Neutrophil (primary cell): Measurements from ENCODE around the gene CD81.

Experiments
- H3K27ac ChIP-seq: fragments of 200-600 bp; sonication (generic); 2 replicates; pipeline ENCODE4 v1.5.1; 2016; ENCODE audit warnings: mild to moderate bottlenecking, moderate library complexity
- H3K27me3 ChIP-seq: fragments of 200-600 bp; sonication (generic); 2 replicates; pipeline ENCODE4 v1.6.0; 2016; ENCODE audit warnings: mild to moderate bottlenecking
- H3K36me3 ChIP-seq: fragments of 200-600 bp; sonication (generic); 2 replicates; pipeline ENCODE4 v1.5.1; 2017
- H3K4me1 ChIP-seq, 2 experiments: fragments of 200-600 bp in 1 of 2; sonication (generic) in 1 of 2; 1 replicate in 1 of 2; 2 replicates in 1 of 2; pipeline versions ENCODE4 v1.5.1 to v1.6.1; 2013 to 2016; ENCODE audit warnings: low read depth in 1 of 2, low read length in 1 of 2, mild to moderate bottlenecking in 1 of 2, moderate library complexity in 1 of 2; ENCODE audit not compliant: control insufficient read depth in 1 of 2, insufficient read depth in 1 of 2
- H3K4me3 ChIP-seq, 2 experiments: fragments of 200-600 bp in 1 of 2; sonication (generic) in 1 of 2; 1 replicate in 1 of 2; 2 replicates in 1 of 2; pipeline ENCODE4 v1.5.1; 2013 to 2016; ENCODE audit warnings: low read depth in 1 of 2, low read length in 1 of 2, mild to moderate bottlenecking in 1 of 2, moderate library complexity in 1 of 2
- H3K9me3 ChIP-seq: fragments of 200-600 bp; sonication (generic); 2 replicates; pipeline ENCODE4 v1.5.1; 2016
- TF ChIP-seq, protein P1 (sequence below): fragments of 200-600 bp; sonication (generic); IDR thresholded peaks from 2 replicates; pipeline ENCODE4 v1.5.1; 2016; ENCODE audit warnings: antibody characterized with exemption

Gene CD81

DNA sequence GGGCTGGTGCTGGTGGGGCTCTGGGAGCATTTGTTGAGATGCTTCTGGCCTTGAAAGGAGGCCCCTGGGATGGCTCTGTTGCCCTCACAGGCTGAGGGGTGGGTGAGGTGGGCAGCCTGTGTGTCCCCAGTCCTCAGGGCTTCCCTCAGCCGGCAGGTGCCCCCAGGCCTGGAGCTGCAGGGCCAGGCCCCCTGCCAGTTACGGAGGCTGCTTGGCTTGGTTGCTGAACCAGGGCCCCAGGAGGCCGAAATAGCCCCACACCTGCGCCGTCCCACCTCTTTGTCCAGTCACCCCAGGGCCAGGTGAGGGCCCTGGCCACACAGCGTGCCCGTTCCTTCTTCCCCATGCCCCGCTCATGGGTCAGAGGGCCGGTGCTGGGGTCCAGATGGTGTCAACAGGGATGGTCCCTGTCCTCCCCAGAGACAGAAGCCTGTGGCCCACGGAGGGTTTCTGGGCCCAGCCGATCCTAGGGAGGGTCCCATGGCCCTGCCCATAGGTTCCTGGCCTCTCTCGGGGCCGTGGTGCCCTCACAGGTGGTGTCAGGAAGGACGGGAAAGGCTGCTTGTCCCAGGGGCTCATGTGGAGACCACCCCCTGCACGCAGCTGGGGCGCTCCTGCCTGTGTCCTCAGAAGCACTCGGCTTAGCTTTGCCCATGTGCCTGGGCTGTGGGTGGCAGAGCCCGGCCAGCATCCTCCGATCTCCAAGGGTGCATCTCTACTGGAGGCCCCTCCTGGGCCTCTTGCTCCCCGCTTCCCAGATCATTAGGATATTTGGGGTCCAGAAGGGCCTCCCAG is 14.3 kb downstream of the CD81 start:
- Histone ChIP-seq H3K9me3 (no peaks in the 10 kb centered on the region), H3K4me3 (no peak overlapping the region), H3K4me1 (no peaks in the 10 kb centered on the region), H3K36me3 (no peaks in the 10 kb centered on the region), H3K27ac (no peak overlapping the region), H3K27me3 (no peaks in the 10 kb centered on the region)
- TF ChIP-seq, protein P1, sequence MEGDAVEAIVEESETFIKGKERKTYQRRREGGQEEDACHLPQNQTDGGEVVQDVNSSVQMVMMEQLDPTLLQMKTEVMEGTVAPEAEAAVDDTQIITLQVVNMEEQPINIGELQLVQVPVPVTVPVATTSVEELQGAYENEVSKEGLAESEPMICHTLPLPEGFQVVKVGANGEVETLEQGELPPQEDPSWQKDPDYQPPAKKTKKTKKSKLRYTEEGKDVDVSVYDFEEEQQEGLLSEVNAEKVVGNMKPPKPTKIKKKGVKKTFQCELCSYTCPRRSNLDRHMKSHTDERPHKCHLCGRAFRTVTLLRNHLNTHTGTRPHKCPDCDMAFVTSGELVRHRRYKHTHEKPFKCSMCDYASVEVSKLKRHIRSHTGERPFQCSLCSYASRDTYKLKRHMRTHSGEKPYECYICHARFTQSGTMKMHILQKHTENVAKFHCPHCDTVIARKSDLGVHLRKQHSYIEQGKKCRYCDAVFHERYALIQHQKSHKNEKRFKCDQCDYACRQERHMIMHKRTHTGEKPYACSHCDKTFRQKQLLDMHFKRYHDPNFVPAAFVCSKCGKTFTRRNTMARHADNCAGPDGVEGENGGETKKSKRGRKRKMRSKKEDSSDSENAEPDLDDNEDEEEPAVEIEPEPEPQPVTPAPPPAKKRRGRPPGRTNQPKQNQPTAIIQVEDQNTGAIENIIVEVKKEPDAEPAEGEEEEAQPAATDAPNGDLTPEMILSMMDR = no peak

DNA sequence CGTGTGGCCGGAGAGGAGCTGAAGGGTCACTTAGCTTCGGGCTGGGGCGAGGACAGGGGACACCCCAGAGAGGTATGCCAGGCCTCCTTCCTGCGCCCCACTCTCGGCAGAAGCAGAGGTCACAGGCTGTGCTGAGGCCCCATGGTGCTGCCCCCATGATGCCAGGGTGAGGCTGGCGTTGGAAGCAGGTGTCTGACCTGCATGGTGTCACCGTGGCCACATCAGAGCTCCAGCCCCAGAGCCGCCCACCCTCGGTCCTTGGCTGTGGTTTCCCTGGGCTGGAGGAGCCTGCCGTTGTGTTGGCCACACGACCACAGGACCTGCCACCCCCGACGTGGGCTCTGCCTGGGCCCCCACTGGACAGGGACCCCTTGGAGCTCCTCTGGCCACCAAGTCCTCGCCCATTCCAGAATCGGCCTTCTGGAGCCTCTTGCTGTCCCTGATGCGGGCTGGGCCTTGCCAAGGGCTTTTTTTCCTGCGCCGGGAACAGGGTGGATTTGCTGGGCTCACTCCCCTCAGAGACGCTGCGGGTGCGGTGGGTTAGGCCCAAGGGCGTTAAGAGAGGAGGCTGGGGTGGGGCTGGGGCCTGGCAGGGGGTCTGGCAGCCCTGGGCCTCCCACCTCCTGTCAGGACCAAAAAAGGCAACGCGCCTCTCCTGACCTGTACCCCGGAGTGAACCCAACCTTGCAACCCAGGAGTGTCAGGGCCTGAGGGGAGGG is 15.3 kb downstream of the CD81 start:
- no peak overlapping the region for H3K27ac ChIP-seq
- H3K4me3 ChIP-seq = no peak overlapping the region
- H3K27me3 ChIP-seq = no peaks in the 10 kb centered on the region
- H3K9me3 ChIP-seq = no peaks in the 10 kb centered on the region
- H3K4me1 ChIP-seq = no peaks in the 10 kb centered on the region
- TF ChIP-seq, protein P1 = no peak
- H3K36me3 ChIP-seq = no peaks in the 10 kb centered on the region

DNA sequence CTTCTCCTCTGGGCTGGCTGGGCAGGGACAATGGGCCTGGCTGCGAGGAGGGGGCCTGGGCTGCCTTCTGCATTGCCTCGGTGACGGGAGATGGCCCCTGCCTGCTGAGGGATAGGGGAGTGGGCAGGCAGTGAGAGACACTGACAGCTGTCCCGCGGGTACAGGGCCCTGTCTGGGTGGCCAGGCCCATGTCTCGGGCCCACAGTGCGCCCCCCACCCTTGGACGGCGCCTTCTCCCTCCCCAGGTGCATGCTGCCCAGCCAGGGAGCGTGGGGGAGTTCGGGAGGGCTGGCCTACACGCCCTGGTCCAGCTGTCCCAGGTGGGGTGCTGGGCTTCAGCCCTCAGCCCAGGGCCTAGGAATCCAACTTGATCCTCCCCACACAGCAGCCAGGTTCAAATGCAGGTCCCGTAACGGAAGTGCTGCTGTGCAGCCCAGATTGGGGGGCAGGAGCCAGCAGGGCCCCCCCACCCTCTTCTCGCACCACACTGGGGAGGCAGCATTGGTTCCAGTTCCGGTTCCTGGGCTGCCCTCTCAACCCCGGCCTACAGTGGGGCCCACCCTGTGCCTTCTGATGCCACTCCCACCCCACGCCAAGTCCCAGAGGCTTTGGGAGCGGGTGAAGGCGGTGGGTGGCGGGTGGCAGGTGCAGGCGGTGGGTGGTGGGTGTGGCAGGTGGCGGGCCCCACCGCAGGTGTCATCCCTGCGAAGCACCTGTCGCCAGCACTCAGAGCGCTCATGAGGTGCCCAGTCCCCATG is 16.2 kb downstream of the CD81 start:
- no peaks in the 10 kb centered on the region for H3K27me3 ChIP-seq
- no peaks in the 10 kb centered on the region for H3K4me1 ChIP-seq
- H3K27ac ChIP-seq = no peak overlapping the region
- H3K4me3 ChIP-seq = no peak overlapping the region
- H3K36me3 ChIP-seq = no peaks in the 10 kb centered on the region
- no peaks in the 10 kb centered on the region for H3K9me3 ChIP-seq
- TF ChIP-seq, protein P1 = no peak

DNA sequence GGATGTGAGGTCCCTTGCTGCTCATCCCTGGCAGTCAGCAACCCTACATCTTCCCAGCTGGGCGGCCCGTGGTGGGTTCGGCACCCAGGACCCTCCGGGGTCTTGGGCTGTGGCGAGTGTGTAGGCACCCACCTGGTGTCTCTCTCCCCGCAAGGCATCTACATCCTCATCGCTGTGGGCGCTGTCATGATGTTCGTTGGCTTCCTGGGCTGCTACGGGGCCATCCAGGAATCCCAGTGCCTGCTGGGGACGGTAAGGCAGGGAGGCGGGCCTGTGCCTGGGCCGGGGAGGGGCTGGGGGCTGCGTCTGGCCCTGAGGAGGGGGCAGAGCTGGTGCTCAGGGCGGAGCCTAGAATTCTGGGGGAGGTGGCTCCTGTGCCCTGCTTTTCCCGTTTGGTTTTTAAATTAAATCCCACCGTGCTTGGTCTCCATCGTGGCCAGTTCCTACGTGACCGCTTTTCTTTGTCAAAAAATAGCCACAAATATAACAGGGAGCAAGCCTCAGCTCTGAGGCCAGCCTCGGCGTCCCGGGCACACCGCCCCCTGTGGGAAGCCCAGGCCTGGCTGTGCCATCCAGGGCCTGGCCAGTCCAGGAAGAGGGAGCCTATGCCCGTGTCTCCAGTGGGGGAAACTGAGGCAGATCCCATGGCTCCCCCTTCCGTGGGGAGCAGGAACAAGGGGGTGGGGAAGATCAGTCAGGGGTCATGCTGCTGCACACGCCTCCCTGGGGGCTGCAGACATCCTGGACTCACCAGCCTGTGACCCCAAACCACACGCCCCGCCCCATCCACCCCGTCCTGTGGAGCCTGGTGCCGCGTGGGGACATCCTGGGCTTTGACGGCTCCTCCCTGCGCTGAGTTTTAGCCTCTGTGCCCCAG is 17.1 kb downstream of the CD81 start:
- TF ChIP-seq, protein P1 = no peak
- Histone ChIP-seq H3K27me3 (no peaks in the 10 kb centered on the region), H3K9me3 (no peaks in the 10 kb centered on the region), H3K27ac (no peak overlapping the region), H3K4me3 (no peak overlapping the region), H3K4me1 (peaks cover under 1 to 3% of the 10 kb centered on the region in 2 experiments), H3K36me3 (no peaks in the 10 kb centered on the region)

DNA sequence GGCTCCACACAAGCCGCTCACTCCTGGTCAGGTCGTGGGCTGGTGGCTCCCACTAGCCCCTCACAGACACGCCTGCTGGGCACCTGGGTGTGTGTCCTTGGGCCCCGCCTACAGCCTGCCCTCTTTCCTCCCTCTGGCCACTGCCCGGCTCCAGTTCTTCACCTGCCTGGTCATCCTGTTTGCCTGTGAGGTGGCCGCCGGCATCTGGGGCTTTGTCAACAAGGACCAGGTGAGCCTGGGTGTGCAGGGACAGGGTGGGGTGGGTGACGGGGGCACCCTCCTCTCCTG is 17.7 kb downstream of the CD81 start:
- H3K9me3 ChIP-seq = no peaks in the 10 kb centered on the region
- no peaks in the 10 kb centered on the region for H3K36me3 ChIP-seq
- H3K27ac ChIP-seq = no peak overlapping the region
- no peak overlapping the region for H3K4me3 ChIP-seq
- TF ChIP-seq, protein P1 = no peak
- H3K4me1 ChIP-seq = peaks cover 6 to 9% of the 10 kb centered on the region in 2 experiments
- H3K27me3 ChIP-seq = no peaks in the 10 kb centered on the region
